ENCODE results near the gene HMGN4. TPM values are rescaled to one million over a fixed set of nuclear protein-coding genes. Genes with fewer than 3 reads are reported as not detected.

Gene HMGN4
- total RNA-seq, 4 donors from 2014 or later: 54.6 to 68.4 (median 63.8) TPM

GRCh38 chr6:26576929-26577719 is 39.0 kb downstream of the HMGN4 start:
- Histone ChIP-seq H3K4me3 (replicated peaks in 1 of 3) (no peak overlapping the region), H3K36me3 (no peaks in the 10 kb centered on the region), H3K9me3 (no peaks in the 10 kb centered on the region), H3K27me3 (peaks cover 5% of the 10 kb centered on the region), H3K27ac (no peak overlapping the region), H3K4me1 (no peaks in the 10 kb centered on the region)
- DNase-seq: peak in 1 of 2 donors; percentile 19
- TF ChIP-seq POLR2A (IDR thresholded peaks at IDR 0.05): no peak
- no peak for TF ChIP-seq CTCF (IDR thresholded peaks at IDR 0.05)
- 6% methylated on average over 31 of the region's 31 CpGs for whole genome bisulfite sequencing, 2 donors
- intact Hi-C loops (cut with DNase I): no loop called here

DNA sequence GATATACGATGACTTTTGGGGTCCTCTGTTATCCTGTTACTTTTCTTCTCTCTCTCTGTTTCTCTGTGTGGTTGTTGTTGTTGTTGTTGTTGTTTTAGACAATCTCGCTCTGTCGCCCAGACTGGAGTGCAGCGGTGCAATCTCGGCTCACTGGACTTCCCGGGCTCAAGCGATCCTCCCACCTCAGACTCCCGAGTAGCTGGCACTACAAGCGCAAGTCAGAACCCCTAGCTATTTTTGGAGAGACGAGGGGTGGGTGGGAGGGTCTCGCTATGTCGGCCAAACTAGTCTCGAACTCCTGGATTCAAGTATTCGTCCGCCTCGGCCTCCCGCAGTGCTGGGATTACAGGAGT is 39.5 kb downstream of the HMGN4 start:
- H3K9me3 ChIP-seq: no peaks in the 10 kb centered on the region
- intact Hi-C loops (cut with DNase I): no loop called here
- no peak overlapping the region for H3K27ac ChIP-seq
- TF ChIP-seq CTCF (IDR thresholded peaks at IDR 0.05): no peak
- no peak for TF ChIP-seq POLR2A (IDR thresholded peaks at IDR 0.05)
- no peaks in the 10 kb centered on the region for H3K4me1 ChIP-seq
- no peak for DNase-seq
- no peak overlapping the region for H3K4me3 ChIP-seq (replicated peaks in 1 of 3)
- 14 to 15% methylated on average over 17 of the region's 17 CpGs for WGBS, 2 donors
- no peaks in the 10 kb centered on the region for H3K36me3 ChIP-seq
- peaks cover 5% of the 10 kb centered on the region for H3K27me3 ChIP-seq

GRCh38 chr6:26578279-26578678 is 40.1 kb downstream of the HMGN4 start:
- Histone ChIP-seq H3K9me3 (no peaks in the 10 kb centered on the region), H3K27ac (no peak overlapping the region), H3K4me1 (no peaks in the 10 kb centered on the region), H3K36me3 (no peaks in the 10 kb centered on the region), H3K27me3 (peaks cover 5% of the 10 kb centered on the region), H3K4me3 (replicated peaks in 1 of 3) (no peak overlapping the region)
- TF ChIP-seq POLR2A (IDR thresholded peaks at IDR 0.05) (no peak), CTCF (IDR thresholded peaks at IDR 0.05) (no peak)
- intact Hi-C loops (cut with DNase I): no loop called here
- no peak for DNase-seq
- WGBS, 2 donors: 81 to 87% methylated on average over 6 of the region's 6 CpGs

DNA sequence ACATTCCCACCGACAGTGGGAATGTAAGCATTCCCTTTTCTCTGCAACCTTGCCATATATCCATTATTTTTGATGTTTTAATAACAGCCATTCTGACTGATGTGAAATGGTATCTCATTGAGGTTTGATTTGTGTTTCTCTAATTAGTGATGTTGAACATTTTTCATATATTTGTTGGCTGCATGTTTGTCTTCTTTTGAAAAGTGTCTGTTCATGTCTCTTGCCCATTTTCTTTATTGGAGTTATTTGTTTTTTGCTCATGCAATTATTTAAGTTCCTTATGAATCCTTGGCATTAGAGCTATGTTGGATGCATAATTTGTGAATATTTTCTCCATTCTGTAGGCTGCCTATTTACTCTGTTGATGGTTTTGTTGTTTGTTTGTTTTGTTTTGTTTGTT is 40.6 kb downstream of the HMGN4 start:
- DNase-seq: no peak
- WGBS, 2 donors: 96 to 100% methylated on average over 1 of the region's 1 CpG
- H3K9me3 ChIP-seq: no peaks in the 10 kb centered on the region
- H3K27ac ChIP-seq: no peak overlapping the region
- H3K4me1 ChIP-seq: no peaks in the 10 kb centered on the region
- peaks cover 5% of the 10 kb centered on the region for H3K27me3 ChIP-seq
- no peaks in the 10 kb centered on the region for H3K36me3 ChIP-seq
- TF ChIP-seq CTCF (IDR thresholded peaks at IDR 0.05) (no peak), POLR2A (IDR thresholded peaks at IDR 0.05) (no peak)
- H3K4me3 ChIP-seq (replicated peaks in 1 of 3): no peak overlapping the region
- intact Hi-C loops (cut with DNase I): no loop called here

- Histone ChIP-seq H3K4me1 (no peaks in the 10 kb centered on the region), H3K4me3 (replicated peaks in 1 of 3) (no peak overlapping the region), H3K36me3 (no peaks in the 10 kb centered on the region), H3K9me3 (no peaks in the 10 kb centered on the region), H3K27ac (no peak overlapping the region), H3K27me3 (peaks cover 5% of the 10 kb centered on the region)
- no peak for TF ChIP-seq POLR2A (IDR thresholded peaks at IDR 0.05)
- no peak for TF ChIP-seq CTCF (IDR thresholded peaks at IDR 0.05)
- WGBS, 2 donors: 62% methylated on average over 4 of the region's 4 CpGs
- intact Hi-C loops (cut with DNase I): no loop called here
- DNase-seq: no peak
Observed at GRCh38 chr6:26581164-26581915, 43.2 kb downstream of the HMGN4 start.

Data from thyroid gland (tissue), 4 donors.